ENCODE measurements around the gene GYS1. TPM values are rescaled to one million over a fixed set of nuclear protein-coding genes. Genes with fewer than 3 reads are reported as not detected.
A peak's percentile ranks its signal among the peaks of the same experiment; 100 is the strongest.
"Not testable (repeated sequence)": the region's sequence is repeated elsewhere in the genome, so short reads cannot be mapped to it uniquely, and the experiment has no call there.

Gene GYS1
- total RNA-seq = 100 to 1,000 TPM in 1 of 4 donors, 10 to 100 TPM in 3; 31.8 to 107 (median 40.9) TPM

DNA sequence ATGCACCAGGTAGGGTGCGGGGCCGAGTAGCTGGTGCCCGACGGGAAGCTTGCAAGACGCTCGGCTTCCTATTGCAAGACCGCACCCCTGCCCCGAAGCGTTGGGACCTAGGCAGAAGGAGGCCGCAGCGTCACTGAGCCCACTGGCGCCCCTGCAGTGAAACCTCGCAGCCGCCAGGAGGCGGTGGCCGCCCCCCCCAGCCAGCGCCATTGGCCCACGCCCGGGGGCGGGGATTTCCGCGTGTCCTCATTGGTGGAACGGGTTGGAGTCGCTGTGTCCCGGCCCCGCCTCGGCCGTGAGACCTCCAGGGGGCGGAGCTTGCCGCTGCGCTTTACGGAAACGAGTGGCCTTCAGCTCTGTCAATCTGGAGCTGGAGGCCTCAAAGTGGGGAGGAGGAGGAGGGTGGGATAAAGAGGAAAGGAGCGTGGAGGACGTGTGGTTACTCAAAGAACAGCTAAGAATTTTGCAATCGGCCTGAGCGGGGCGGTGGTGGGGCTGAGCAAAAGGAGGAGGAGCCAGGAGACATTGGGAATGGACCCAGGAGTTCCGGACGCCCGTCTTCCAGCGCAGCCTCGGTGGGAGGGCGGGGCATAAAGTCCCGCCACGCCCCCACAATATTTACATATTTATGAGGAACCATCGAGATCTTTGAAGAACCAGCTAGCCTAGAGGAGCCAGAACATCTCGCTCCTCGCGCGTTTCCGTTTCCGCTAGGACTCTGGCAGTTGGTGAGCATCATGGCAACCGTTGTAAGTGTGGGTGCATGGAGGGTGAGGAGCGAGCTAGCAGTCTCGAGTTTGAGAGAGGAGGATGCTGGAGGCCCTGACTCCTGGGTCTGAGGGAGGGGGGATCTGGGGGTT, at the start of gene GYS1, which contains the start of gene RUVBL2:
TSS of gene GYS1 (minus strand) at position 135 of the 860 bp plus-strand sequence. CDS start 197 bp downstream, outside the sequence.
TSS of gene RUVBL2 (plus strand) at position 713 of the 860 bp plus-strand sequence. CDS start at position 738, 25 bp downstream.
- Histone ChIP-seq H3K9me3 (no peaks in the 10 kb centered on the region), H3K36me3 (peaks cover 0 to 2% (median 0%) of the 10 kb centered on the region in 4 donors), H3K4me3 (peak within 1 kb of the TSS; percentile 47 to 87 (median 54)), H3K27me3 (no peaks in the 10 kb centered on the region), H3K4me1 (peaks cover 16 to 36% (median 29%) of the 10 kb centered on the region in 4 donors), H3K27ac (peak within 1 kb of the TSS; percentile 89 to 96 (median 94))
- in situ Hi-C loops (cut with MboI; ENCODE audit: low pct_ligation_motif_present in 1 of 4, low pct_unique_long_range_greater_than_20kb in 1 of 4, low sequenced_read_pairs in 3 of 4) (no loop called here), intact Hi-C loops (cut with DNase I; ENCODE audit: low total_unique reads) (loop anchor here (2.0 kb wide), 1 partner anchor 203 kb away; no protein-coding TSS in a partner anchor)
- peak; percentile 99 for DNase-seq
- WGBS, 2 donors (ENCODE audit: low coverage in 1 of 2) = 0% methylated on average over 10 to 56 of the region's 56 CpGs
- TF ChIP-seq, protein P1, sequence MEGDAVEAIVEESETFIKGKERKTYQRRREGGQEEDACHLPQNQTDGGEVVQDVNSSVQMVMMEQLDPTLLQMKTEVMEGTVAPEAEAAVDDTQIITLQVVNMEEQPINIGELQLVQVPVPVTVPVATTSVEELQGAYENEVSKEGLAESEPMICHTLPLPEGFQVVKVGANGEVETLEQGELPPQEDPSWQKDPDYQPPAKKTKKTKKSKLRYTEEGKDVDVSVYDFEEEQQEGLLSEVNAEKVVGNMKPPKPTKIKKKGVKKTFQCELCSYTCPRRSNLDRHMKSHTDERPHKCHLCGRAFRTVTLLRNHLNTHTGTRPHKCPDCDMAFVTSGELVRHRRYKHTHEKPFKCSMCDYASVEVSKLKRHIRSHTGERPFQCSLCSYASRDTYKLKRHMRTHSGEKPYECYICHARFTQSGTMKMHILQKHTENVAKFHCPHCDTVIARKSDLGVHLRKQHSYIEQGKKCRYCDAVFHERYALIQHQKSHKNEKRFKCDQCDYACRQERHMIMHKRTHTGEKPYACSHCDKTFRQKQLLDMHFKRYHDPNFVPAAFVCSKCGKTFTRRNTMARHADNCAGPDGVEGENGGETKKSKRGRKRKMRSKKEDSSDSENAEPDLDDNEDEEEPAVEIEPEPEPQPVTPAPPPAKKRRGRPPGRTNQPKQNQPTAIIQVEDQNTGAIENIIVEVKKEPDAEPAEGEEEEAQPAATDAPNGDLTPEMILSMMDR (IDR thresholded peaks at IDR 0.05) = peak; percentile 97 to 100 (median 99)
- TF ChIP-seq POLR2AphosphoS5 (IDR thresholded peaks at IDR 0.05) = peak; percentile 96 to 98 (median 98)
- no peak for TF ChIP-seq EP300 (IDR thresholded peaks at IDR 0.05; ENCODE audit: low read depth)
- TF ChIP-seq POLR2A (IDR thresholded peaks at IDR 0.05) = peak; percentile 92

DNA sequence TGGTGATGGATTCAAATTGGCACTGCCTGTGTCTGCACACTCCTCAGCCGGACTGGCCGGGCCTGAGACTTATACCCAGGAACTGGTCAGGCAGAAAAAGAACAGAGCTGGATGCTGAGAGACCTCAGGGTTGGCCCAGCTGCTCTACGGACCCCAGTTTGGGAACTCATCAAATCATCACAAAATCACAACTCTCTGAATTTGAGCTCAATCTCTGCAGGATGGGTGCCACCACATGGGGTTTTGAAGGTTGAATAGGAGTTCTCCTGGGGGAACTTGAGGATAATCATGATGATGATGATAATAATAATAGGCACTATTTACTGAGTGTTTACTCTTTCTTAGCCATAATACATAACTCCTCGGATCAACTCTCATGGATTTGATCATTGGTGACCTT, 49.6 kb upstream of the GYS1 start:
- DNase-seq; H3K27ac ChIP-seq; in situ Hi-C loops (cut with MboI; ENCODE audit: low pct_ligation_motif_present in 1 of 4, low pct_unique_long_range_greater_than_20kb in 1 of 4, low sequenced_read_pairs in 3 of 4); H3K4me1 ChIP-seq; H3K4me3 ChIP-seq; H3K36me3 ChIP-seq; H3K9me3 ChIP-seq; intact Hi-C loops (cut with DNase I; ENCODE audit: low total_unique reads); H3K27me3 ChIP-seq: not testable (repeated sequence)
- 60 to 86% methylated on average over 1 to 4 of the region's 4 CpGs for WGBS, 2 donors (ENCODE audit: low coverage in 1 of 2)

DNA sequence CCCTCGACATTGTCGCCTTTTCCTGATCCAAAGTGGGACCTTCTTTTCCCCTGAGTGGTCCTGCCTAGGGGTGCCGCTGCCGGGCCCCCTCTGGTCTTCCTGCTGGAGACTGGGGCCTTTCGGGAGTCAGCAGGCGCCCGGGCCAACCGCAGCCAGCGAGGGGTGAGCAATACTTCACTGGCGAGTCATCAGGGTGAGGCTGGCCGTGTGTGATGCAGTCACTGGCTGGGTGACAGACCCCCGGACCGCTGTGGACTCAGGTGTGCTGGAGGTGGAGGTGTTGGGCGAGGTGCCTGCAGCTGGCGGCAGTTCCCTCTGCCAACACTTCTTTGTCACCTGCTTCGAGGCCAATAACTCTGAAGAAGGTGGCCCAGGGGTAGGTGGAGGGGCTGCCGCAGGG, 49.1 kb upstream of the GYS1 start:
- Histone ChIP-seq H3K27ac (no peak overlapping the region), H3K36me3 (no peaks in the 10 kb centered on the region), H3K9me3 (no peaks in the 10 kb centered on the region), H3K4me3 (no peak overlapping the region), H3K4me1 (no peaks in the 10 kb centered on the region), H3K27me3 (no peaks in the 10 kb centered on the region)
- in situ Hi-C loops (cut with MboI; ENCODE audit: low pct_ligation_motif_present in 1 of 4, low pct_unique_long_range_greater_than_20kb in 1 of 4, low sequenced_read_pairs in 3 of 4) = no loop called here
- intact Hi-C loops (cut with DNase I; ENCODE audit: low total_unique reads) = no loop called here
- TF ChIP-seq, protein P1 (IDR thresholded peaks at IDR 0.05) = no peak
- TF ChIP-seq EP300 (IDR thresholded peaks at IDR 0.05; ENCODE audit: low read depth) (no peak), POLR2AphosphoS5 (IDR thresholded peaks at IDR 0.05) (no peak), POLR2A (IDR thresholded peaks at IDR 0.05) (no peak)
- DNase-seq = no peak
- 70% methylated on average over 17 of the region's 17 CpGs; no CpG with 5 or more reads in 1 of the 2 donors for WGBS, 2 donors (ENCODE audit: low coverage in 1 of 2)

DNA sequence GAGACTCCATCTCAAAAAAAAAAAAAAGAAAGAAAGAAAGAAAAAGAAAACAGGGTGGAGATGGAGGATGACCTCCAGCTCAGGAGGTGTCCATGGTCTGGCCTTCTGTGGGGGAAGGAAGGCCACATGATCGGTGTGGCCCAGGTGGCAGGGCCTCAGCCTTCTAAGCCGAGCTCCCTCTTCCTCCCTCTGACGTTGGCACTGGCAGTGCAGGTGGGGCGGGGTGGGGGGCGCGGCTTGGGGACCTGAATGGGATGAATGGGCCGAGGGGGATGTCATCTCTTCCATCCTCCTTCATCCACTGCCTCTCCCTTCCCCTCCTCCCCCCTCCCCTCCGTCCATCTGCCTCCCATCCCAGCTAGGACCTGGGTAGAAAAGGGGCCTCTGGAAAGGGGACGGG, 46.6 kb upstream of the GYS1 start:
- 50% methylated on average over 9 of the region's 9 CpGs; no CpG with 5 or more reads in 1 of the 2 donors for WGBS, 2 donors (ENCODE audit: low coverage in 1 of 2)
- intact Hi-C loops (cut with DNase I; ENCODE audit: low total_unique reads); H3K9me3 ChIP-seq; H3K36me3 ChIP-seq; H3K4me3 ChIP-seq; H3K27me3 ChIP-seq; in situ Hi-C loops (cut with MboI; ENCODE audit: low pct_ligation_motif_present in 1 of 4, low pct_unique_long_range_greater_than_20kb in 1 of 4, low sequenced_read_pairs in 3 of 4); DNase-seq; H3K27ac ChIP-seq; H3K4me1 ChIP-seq: not testable (repeated sequence)

DNA sequence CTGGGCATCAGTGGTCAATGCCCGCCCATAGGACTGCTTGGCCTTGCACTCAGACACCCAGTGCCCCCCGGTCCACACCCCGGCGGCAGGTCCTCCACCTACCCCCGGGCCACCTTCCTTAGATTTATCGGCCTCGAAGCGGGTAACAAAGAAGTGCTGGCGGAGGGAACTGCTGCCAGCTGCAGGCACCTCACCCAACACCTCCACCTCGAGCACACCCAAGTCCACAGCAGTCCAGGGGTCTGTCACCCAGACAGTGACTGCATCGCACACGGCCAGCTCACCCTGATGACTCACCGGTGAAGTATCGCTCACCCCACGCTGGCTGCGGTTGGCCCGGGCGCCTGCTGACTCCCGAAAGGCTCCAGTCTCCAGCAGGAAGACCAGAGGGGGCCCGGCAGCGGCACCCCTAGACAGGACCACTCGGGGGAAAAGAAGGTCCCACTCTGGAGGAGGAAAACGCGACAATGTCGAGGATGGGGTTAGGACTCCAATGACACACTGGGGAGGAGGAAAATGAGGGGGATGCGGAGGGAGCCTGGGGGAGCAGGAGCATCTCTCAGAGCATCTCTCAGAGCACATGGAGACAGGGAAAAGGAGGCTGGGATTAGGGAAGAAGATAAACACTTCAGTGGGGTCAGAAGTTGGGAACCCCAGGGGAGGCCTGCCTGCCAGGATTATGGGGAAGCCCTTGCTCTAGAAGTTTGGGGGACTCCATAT, 45.6 kb upstream of the GYS1 start:
- in situ Hi-C loops (cut with MboI; ENCODE audit: low pct_ligation_motif_present in 1 of 4, low pct_unique_long_range_greater_than_20kb in 1 of 4, low sequenced_read_pairs in 3 of 4); H3K9me3 ChIP-seq; intact Hi-C loops (cut with DNase I; ENCODE audit: low total_unique reads); H3K4me1 ChIP-seq; DNase-seq; H3K27me3 ChIP-seq; H3K4me3 ChIP-seq; H3K36me3 ChIP-seq; H3K27ac ChIP-seq: not testable (repeated sequence)
- 75 to 83% methylated on average over 4 to 26 of the region's 26 CpGs for WGBS, 2 donors (ENCODE audit: low coverage in 1 of 2)

DNA sequence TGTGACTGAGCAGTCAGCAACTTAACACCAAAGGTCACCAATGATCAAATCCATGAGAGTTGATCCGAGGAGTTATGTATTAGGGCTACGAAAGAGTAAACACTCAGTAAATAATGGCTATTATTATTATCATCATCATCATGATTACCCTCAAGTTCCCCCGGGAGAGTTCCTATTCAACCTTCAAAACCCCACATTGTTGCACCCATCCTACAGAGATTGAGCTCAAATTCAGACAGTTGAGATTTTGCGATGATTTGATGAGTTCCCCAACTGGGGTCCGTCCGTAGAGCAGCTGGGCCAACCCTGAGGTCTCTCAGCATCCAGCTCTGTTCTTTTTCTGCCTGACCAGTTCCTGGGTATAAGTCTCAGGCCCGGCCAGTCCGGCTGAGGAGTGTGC, 45.0 kb upstream of the GYS1 start:
- in situ Hi-C loops (cut with MboI; ENCODE audit: low pct_ligation_motif_present in 1 of 4, low pct_unique_long_range_greater_than_20kb in 1 of 4, low sequenced_read_pairs in 3 of 4); H3K27me3 ChIP-seq; DNase-seq; H3K4me1 ChIP-seq; intact Hi-C loops (cut with DNase I; ENCODE audit: low total_unique reads); H3K4me3 ChIP-seq; H3K9me3 ChIP-seq; H3K36me3 ChIP-seq; H3K27ac ChIP-seq: not testable (repeated sequence)
- WGBS, 2 donors (ENCODE audit: low coverage in 1 of 2) = 86% methylated on average over 8 of the region's 8 CpGs; no CpG with 5 or more reads in 1 of the 2 donors
